Activated gamma-delta T cell (primary cell): ENCODE results near the gene LYZL2.
"Not testable (repeated sequence)": the region's sequence is repeated elsewhere in the genome, so short reads cannot be mapped to it uniquely, and the experiment has no call there.

ENCODE experiments used
- DNase-seq: peaks from one replicate; lab custom pipeline; 2025; lab: John Stamatoyannopoulos, UW
- total RNA-seq, 2 donors: gene quantifications; one replicate each; lab custom pipeline; 2026; lab: John Stamatoyannopoulos, UW

LYZL2 gene
- total RNA-seq: 0.10 to 0.17 reads per million in 2 donors

- no peak for DNase-seq
Observed at GRCh38 chr10:30629653-30630052, at the start of gene LYZL2. Gene LYZL2 (minus strand): TSS chr10:30629753. CDS start chr10:30626915, 2,838 bp downstream.

- DNase-seq: not testable (repeated sequence)
Observed at GRCh38 chr10:30677616-30678015, 48.1 kb upstream of the LYZL2 start.

DNA sequence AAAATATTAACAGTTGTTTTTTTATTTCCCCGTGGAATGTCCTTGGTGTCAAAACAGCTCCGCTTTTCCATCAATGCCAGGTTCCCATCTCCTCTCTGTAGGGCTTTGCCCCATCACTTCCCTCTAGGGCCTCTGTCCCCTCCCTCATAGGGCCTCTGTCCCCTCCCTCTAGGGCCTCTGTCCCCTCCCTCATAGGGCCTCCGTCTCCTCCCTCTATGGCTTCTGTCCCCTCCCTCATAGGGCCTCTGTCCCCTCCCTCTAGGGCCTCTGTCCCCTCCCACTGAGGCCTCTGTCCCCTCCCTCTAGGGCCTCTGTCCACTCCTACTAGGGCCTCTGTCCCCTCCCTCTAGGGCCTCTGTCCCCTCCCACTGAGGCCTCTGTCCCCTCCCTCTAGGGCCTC lies 47.6 kb upstream of the LYZL2 start:
- DNase-seq: not testable (repeated sequence)

DNA sequence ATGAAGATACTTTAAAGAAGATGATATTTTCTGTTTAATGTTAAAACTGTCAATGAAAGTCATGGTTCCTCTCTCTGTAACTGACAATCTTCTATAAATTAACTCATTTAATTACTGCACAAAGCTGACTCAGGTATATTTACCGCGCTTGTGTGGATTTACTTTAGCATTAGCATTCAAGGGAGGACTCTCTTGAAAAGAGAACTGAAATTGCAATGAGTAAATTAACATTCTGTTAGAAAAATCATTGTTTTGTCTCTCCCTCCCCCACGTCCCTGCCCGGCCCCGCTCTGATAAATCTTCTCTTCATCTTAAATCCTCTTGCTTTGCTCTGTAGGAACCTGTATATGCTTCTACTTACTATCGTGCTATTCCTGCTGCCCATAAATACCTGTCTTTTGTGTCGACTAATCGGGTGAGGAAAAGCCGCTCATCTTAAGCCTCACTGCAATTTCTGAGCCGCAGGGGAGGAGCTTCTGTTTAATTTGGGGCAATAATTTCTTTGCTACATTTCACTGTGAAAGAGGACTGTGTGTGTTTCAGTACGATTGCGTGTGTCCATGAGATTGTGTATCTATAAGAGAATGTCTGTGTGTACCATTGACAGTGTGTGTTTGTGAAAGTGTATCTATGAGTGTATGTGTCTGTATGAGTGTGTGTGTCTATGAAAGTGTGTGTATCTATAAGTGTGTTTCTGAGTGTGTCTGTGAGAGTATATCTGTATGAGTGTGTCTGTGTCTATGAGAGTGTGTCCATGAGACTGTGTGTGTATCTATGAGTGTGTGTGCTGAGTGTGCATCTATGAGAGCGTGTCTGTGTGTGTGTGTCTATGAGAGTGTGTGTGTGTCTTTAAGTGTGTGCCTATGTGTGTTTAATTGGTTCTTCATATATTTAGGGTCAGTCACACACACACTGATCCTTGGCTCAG lies 46.5 kb upstream of the LYZL2 start:
- no peak for DNase-seq

- no peak for DNase-seq
Observed at GRCh38 chr10:30674796-30675195, 45.2 kb upstream of the LYZL2 start.

DNA sequence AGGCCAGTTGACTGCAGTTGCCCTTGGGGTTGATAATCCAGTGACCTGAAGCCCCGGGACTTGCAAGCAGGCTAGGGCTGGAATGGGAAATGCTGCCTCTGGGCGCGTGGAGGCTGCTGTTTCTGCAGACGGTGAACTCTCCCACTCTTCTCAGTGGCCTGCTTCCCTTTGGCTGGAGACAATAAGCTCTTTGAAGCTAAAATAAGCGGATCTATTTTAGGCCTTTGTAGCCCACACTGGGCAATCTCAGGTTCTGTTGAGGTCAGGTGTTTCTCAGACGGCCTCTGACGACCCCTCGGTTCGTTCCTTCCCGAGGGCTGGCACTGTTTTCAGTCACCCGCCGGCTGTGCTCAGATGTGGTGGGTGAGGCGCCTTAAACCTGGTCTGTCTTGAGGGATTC lies 43.7 kb upstream of the LYZL2 start:
- not testable (repeated sequence) for DNase-seq

GRCh38 chr10:30672338-30672737 lies 42.8 kb upstream of the LYZL2 start:
- DNase-seq: not testable (repeated sequence)

GRCh38 chr10:30671026-30671616 lies 41.6 kb upstream of the LYZL2 start:
- DNase-seq: no peak

- not testable (repeated sequence) for DNase-seq
Observed at GRCh38 chr10:30667982-30668381, 38.4 kb upstream of the LYZL2 start.

DNA sequence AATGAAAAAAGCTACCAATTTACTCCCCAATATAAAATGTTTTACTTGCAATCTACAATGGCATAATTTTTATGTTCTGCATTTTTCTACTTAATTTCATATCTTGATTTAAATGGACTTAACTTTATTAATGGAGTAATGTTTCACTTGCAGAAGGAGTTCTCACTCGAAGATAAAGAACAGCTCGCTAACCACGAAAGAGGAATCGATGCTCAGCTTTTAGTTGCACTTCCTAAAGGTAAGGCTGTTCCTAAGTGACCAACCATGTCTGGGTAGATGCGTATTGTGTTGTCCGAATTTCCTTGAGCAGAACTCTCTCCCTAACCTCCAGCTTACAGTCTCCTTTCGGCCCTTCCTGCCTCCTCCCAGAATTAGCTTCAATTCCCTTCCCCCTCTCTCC lies 33.9 kb upstream of the LYZL2 start:
- DNase-seq: not testable (repeated sequence)

GRCh38 chr10:30662814-30663213 lies 33.3 kb upstream of the LYZL2 start:
- DNase-seq: no peak

GRCh38 chr10:30660314-30660713 lies 30.8 kb upstream of the LYZL2 start:
- DNase-seq: not testable (repeated sequence)

DNA sequence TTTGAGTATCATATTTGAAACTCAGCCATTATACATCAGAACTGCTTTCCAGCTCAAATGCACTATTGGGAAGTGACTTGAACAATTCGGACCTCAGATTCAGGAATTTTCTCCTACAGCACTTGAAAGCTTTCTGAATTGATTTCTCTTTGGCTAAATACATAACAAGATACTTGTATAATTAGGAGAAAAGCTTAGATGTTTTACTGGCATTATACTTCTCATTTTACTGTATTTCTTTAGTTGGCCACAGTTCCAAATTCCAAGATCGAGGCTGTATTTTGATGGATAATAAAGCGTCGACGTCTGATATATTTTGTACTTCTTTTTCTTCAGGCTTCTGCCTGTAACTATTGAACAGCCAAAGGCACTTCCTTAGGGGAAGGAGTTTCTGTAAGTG lies 26.7 kb upstream of the LYZL2 start:
- DNase-seq: no peak

GRCh38 chr10:30655001-30655400 lies 25.4 kb upstream of the LYZL2 start:
- DNase-seq: not testable (repeated sequence)

DNA sequence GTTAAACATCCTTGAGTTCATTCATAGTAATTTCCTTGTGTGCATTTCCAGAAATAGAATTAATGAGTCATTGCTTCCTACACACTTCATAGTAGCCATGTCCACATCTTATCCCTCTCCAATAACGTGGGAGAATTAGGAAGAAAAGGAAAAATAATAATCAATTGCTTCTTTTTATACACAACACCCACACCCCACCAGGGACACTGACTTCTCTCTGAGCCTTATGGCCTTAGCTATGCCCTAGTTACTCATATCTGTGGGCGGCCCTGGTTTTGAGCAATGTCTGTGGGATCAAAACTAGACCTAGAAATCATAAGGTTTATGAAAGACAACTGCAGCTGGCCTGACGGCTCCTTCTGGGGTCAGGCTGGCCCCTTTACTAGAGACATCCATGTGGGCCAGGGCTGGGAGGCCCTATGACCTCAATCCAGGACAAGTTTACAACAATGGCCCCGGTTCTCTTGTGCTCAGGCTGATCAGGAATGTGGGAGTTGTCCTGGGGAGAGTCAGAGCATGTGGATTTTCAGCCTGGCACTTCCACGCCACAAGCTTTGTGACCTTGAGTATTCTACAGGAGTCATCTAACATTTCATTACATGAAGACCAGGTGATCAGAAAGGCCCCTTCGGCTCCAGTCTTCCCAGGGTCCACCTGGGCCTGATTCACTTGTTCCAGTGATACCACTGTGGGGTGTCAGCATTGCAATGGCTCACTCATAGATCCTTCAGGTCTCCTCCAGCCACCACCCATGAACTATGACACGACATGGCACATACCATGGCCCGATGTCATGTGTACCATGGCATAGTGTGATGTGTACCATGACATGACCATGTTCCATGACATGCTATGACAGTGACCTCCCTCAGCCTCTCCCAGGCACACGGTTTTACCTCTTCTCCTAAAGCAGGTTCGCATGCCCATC lies 22.2 kb upstream of the LYZL2 start:
- not testable (repeated sequence) for DNase-seq

DNA sequence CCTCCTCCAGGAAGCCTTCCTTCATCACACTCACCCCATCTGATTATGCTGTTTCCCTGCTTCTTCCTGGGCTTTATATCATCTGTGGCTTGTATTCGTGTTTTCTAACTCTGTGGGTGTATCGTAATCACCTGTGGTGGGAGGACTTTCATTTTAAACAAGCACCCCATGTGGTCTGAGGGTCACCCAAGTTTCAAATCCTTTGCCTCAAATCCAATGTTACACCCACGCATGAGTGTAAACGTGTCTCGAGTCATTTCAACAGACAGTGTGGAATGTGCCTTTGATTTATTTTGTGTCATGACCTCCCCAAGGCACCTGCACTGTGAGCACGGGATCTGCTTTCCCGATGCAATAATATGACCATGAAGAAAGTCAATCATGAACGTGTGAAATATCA lies 17.5 kb upstream of the LYZL2 start:
- no peak for DNase-seq

DNA sequence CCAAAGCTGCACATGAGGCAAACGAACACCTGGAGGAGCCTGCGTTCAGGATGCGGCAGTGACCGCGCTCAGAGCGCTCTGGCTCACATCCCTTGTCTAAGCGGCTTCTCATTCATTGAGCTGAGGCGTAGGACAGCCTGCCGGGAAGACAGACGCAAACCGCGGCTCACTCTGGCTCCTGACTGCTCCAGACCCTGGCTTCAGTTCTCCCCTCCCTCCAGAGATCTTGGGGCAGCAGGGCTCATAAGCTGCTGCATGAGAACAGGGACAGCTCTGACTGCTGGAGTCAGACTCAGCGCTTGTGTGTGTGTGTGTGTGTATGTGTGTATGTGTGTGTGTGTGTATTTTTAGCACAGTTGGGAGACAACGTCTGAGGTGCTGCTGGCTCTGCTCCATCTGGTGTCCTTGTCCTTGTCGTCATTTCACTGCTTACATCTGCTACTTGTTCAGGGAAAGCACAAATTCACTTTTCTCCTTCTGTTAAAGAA lies 15.8 kb upstream of the LYZL2 start:
- DNase-seq: no peak

GRCh38 chr10:30644408-30644861 lies 14.9 kb upstream of the LYZL2 start:
- not testable (repeated sequence) for DNase-seq

GRCh38 chr10:30643557-30644199 lies 14.1 kb upstream of the LYZL2 start:
- not testable (repeated sequence) for DNase-seq

DNA sequence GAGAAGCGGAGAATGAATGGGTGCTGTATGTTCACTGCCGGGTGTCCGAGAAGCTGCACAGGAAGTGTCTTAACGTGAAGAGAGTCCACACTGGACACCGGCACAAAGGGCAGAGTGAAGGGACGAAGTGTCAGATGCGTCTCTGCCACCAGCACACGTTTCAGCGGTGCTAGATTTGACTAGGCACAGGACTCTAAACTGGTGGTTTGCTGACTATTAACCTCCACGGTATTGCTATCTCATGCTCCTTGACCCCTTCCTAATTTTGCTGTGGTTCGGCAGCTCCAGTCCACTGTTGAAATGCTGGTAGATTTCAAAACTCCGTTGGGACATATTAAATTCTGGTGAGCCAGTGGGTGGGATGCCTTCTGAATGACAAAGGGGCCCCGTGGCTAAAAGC lies 13.3 kb upstream of the LYZL2 start:
- DNase-seq: not testable (repeated sequence)
